HEK293 (cell line): ENCODE measurements around the gene PLCL1.

ENCODE experiments used
- BCL11A ChIP-seq: fragments of 450-650 bp; formaldehyde crosslinking; IDR thresholded peaks from 2 replicates; pipeline ENCODE4 v1.5.1; 2016; ENCODE audit warnings: low read depth, missing biosample characterization, missing genetic modification characterization
- ZNF561 ChIP-seq: fragments of 450-650 bp; IDR thresholded peaks from 2 replicates; pipeline ENCODE4 v1.5.1; 2018; ENCODE audit warnings: missing biosample characterization, missing genetic modification characterization, borderline replicate concordance

DNA sequence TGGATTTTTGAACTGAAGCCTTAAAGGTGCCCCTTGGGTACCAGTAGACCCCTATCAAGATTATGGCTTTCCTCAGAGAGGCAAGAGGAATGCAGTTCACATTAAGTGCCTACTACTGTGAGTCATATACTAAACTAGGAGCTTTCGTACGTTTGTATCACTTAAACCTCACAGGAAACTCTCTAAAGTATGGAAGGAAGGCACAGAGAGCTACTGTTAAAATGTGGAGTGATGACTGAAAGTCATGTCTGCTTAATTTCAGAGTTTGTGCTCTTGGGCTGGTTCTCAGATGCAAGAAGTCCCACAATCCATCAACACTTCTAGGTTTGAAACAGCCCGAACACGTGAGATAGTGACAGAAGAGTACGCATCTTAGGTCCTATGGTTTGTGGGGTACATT lies 4.7 kb downstream of the PLCL1 start:
- TF ChIP-seq BCL11A (tag by site-specific recombination) (no peak), ZNF561 (no peak)
